GM18951 (cell line): ENCODE results near the gene PLB1.
"Not testable (repeated sequence)": the region's sequence is repeated elsewhere in the genome, so short reads cannot be mapped to it uniquely, and the experiment has no call there.

Experiments used
- POLR2A ChIP-seq: IDR thresholded peaks from 4 replicates; pipeline ENCODE4 v1.6.1; 2011; ENCODE audit warnings: mild to moderate bottlenecking; ENCODE audit not compliant: insufficient read length, insufficient read depth; ENCODE audit errors: extremely low read depth
- in situ Hi-C: fragments of 300-500 bp; cut with MboI; formaldehyde crosslinking; loops from one replicate; pipeline ENCODE4 v1.12.0; 2022; ENCODE audit warnings: low sequenced_read_pairs, mixed read lengths, inconsistent platforms; ENCODE audit not compliant: unreplicated experiment

The PLB1 gene

GRCh38 chr2:28544922-28545589 lies 49.2 kb downstream of the PLB1 start:
- in situ Hi-C loops = no loop called here
- TF ChIP-seq POLR2A = no peak

GRCh38 chr2:28545590-28546200 lies 49.8 kb downstream of the PLB1 start:
- TF ChIP-seq POLR2A = no peak
- in situ Hi-C loops = no loop called here

- TF ChIP-seq POLR2A = no peak
- in situ Hi-C loops = no loop called here
Measured at GRCh38 chr2:28546242-28546641, 50.4 kb downstream of the PLB1 start.

- in situ Hi-C loops = no loop called here
- TF ChIP-seq POLR2A = no peak
Measured at GRCh38 chr2:28547223-28547860, 51.5 kb downstream of the PLB1 start.

GRCh38 chr2:28547906-28548600 lies 52.2 kb downstream of the PLB1 start:
- no peak for TF ChIP-seq POLR2A
- in situ Hi-C loops = no loop called here

GRCh38 chr2:28550345-28550744 lies 54.5 kb downstream of the PLB1 start:
- in situ Hi-C loops = not testable (repeated sequence)

- TF ChIP-seq POLR2A = no peak
- in situ Hi-C loops = no loop called here
Measured at GRCh38 chr2:28552045-28552823, 56.4 kb downstream of the PLB1 start.

GRCh38 chr2:28556303-28556702 lies 60.4 kb downstream of the PLB1 start:
- TF ChIP-seq POLR2A = no peak
- in situ Hi-C loops = no loop called here

- in situ Hi-C loops = no loop called here
- no peak for TF ChIP-seq POLR2A
Measured at GRCh38 chr2:28557389-28558131, 61.7 kb downstream of the PLB1 start.

- in situ Hi-C loops = no loop called here
Measured at GRCh38 chr2:28558158-28558820, 62.4 kb downstream of the PLB1 start.

GRCh38 chr2:28558918-28559317 lies 63.1 kb downstream of the PLB1 start:
- no peak for TF ChIP-seq POLR2A
- in situ Hi-C loops = no loop called here

More at GRCh38 chr2:28558158-28558820, 62.4 kb downstream of the PLB1 start:
- no peak for TF ChIP-seq POLR2A

GRCh38 chr2:28563869-28564268 lies 68.0 kb downstream of the PLB1 start:
- in situ Hi-C loops = no loop called here

GRCh38 chr2:28564346-28564745 lies 68.5 kb downstream of the PLB1 start:
- in situ Hi-C loops = no loop called here
- TF ChIP-seq POLR2A = no peak

More at GRCh38 chr2:28563869-28564268, 68.0 kb downstream of the PLB1 start:
- TF ChIP-seq POLR2A = no peak
